NT2/D1 (cell line): ENCODE results near the gene BIRC2.

ENCODE experiments used
- DNase-seq: peaks from one replicate; pipeline ENCODE4 v3.0.0-alpha.2; 2011; ENCODE audit warnings: low read depth, low spot score
- H3K27me3 ChIP-seq: 2 replicates; pipeline ENCODE4 v1.6.0; 2011; ENCODE audit warnings: mild to moderate bottlenecking; ENCODE audit not compliant: insufficient read length, insufficient read depth
- H3K36me3 ChIP-seq: 2 replicates; pipeline ENCODE4 v1.6.1; 2011; ENCODE audit warnings: mild to moderate bottlenecking, low read length, mixed read lengths; ENCODE audit not compliant: insufficient read depth, insufficient read length
- H3K4me1 ChIP-seq: 2 replicates; pipeline ENCODE4 v1.5.1; 2011; ENCODE audit not compliant: insufficient read depth, insufficient read length
- H3K4me3 ChIP-seq: 2 replicates; pipeline ENCODE4 v1.5.1; 2011; ENCODE audit warnings: low read depth; ENCODE audit not compliant: insufficient read length
- H3K9ac ChIP-seq: 2 replicates; pipeline ENCODE4 v1.6.0; 2011; ENCODE audit warnings: low read depth; ENCODE audit not compliant: insufficient read length
- H3K9me3 ChIP-seq: 2 replicates; pipeline ENCODE4 v1.5.1; 2011; ENCODE audit warnings: mild to moderate bottlenecking, low read length; ENCODE audit not compliant: insufficient read depth
- SUZ12 ChIP-seq: IDR thresholded peaks from 2 replicates; pipeline ENCODE4 v1.6.1; 2011; ENCODE audit not compliant: insufficient read length, insufficient read depth; ENCODE audit errors: extremely low read depth
- YY1 ChIP-seq: IDR thresholded peaks from 2 replicates; pipeline ENCODE4 v1.6.1; 2011; ENCODE audit not compliant: insufficient read length, insufficient read depth
- ZNF274 ChIP-seq: IDR thresholded peaks from 2 replicates; pipeline ENCODE4 v1.6.1; 2011; ENCODE audit warnings: mild to moderate bottlenecking, low read depth, low read length

The BIRC2 gene

DNA sequence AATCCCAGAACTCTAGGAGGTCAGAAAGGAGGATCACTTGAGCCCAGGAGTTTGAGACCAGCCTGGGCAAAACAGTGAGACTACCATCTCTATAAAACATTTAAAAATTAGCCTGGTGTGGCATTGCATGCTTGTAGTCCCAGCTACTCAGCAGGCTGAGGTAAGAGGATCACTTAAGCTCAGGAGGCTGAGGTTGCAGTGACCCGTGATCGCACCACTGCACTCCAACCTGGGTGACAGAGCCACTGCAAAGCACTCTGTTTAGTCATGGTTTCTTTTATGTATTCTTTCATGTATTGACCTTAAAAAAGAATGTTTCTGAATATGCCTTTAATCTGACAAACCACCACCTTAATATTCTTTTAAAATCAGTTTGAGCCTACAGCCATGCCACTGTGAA is 52.2 kb downstream of the BIRC2 start:
- H3K36me3 ChIP-seq, result peaks cover 42% of the 10 kb centered on the region
- no peak for TF ChIP-seq YY1
- TF ChIP-seq SUZ12, result no peak
- no peak for TF ChIP-seq ZNF274
- no peak overlapping the region for H3K9ac ChIP-seq
- H3K27me3 ChIP-seq, result no peaks in the 10 kb centered on the region
- DNase-seq, result no peak
- no peaks in the 10 kb centered on the region for H3K4me1 ChIP-seq
- H3K9me3 ChIP-seq, result no peaks in the 10 kb centered on the region
- H3K4me3 ChIP-seq, result no peak overlapping the region

DNA sequence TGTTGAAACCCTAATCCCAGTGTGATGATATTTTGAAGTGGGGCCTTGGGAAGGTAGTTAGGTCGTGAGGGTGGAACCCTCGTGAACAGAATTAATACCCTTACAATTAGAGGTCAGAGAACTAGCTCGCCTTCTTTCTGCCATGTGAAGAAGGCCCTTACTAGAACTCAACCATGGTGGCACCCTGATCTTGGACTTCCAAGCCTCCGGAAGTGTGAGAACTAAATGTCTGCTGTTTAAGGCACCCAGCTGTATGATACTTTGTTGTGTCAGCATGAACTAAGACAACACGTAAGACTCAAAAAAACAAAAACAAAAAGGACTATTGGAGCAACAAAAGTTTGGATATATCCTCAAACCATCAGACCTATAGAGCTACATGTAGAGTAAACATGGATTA is 53.6 kb downstream of the BIRC2 start:
- DNase-seq, result no peak
- Histone ChIP-seq H3K9me3 (no peaks in the 10 kb centered on the region), H3K9ac (no peak overlapping the region), H3K4me3 (no peak overlapping the region), H3K36me3 (peaks cover 40% of the 10 kb centered on the region), H3K4me1 (no peaks in the 10 kb centered on the region), H3K27me3 (no peaks in the 10 kb centered on the region)
- TF ChIP-seq SUZ12 (no peak), YY1 (no peak), ZNF274 (no peak)

DNA sequence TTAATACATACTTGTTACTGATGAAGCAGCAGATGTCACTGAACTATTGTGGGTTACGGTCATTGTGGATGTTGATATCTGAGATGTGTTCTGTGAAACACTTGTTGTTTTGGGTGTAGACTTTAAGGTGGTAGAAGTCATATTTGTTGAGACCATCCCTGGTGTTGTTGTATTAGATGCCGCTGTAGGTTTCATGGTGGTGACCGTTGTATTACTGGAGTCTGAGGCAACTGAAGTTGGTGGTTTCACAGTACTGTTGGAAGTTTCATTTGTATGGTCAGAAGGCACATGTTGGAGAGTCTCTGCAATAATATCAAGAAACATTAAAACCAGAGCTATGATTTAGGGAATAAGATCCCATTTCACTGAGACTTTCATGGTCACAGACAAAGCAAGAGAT is 54.9 kb downstream of the BIRC2 start:
- Histone ChIP-seq H3K4me3 (no peak overlapping the region), H3K36me3 (peaks cover 43% of the 10 kb centered on the region)

DNA sequence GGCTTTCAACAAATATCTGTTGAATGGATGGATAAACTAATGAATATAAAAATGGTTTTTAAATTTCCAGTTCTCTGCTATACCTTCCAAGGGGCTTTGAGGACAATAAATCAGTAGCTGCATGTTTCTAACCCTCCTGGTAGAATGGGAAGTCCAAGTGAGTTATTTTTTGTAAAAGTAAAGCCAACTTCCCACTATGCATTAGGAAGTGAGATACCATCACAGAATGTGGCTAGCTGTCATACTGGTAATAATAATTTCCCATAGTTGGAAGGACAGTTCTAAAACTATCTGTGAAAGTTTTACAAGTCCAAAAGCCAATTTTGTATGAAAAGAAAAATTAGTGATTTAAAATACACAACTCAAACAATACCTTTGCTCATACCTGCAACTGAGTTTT is 55.5 kb downstream of the BIRC2 start:
- Histone ChIP-seq H3K9ac (no peak overlapping the region), H3K4me3 (no peak overlapping the region), H3K4me1 (peaks cover 2% of the 10 kb centered on the region), H3K27me3 (no peaks in the 10 kb centered on the region), H3K36me3 (peaks cover 39% of the 10 kb centered on the region), H3K9me3 (no peaks in the 10 kb centered on the region)
- no peak for DNase-seq
- TF ChIP-seq ZNF274, result no peak
- no peak for TF ChIP-seq YY1
- no peak for TF ChIP-seq SUZ12

More for the DNA sequence above, 54.9 kb downstream of the BIRC2 start:
- H3K9ac ChIP-seq, result no peak overlapping the region
- no peaks in the 10 kb centered on the region for H3K27me3 ChIP-seq
- DNase-seq, result no peak
- no peaks in the 10 kb centered on the region for H3K9me3 ChIP-seq
- peaks cover 1% of the 10 kb centered on the region for H3K4me1 ChIP-seq
- TF ChIP-seq SUZ12 (no peak), YY1 (no peak), ZNF274 (no peak)

DNA sequence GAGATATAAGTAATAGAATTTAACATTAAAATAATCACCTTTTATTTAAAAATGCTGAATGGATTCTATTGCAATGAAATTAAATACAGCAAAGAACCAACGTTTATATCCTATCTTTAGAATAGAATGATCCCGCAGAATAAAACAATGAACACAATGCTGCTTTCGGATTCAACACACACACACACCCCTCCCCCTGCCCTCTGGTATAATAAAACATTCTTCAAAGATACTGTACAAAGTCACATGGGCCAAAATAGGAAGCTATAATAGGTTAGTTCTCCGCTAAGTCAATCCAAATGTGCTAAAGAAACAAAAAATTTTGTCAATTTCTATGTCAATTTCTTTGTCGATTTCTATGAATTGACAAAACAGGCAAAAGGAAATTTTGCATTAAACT is 58.5 kb downstream of the BIRC2 start:
- Histone ChIP-seq H3K9ac (no peak overlapping the region), H3K27me3 (no peaks in the 10 kb centered on the region), H3K4me3 (no peak overlapping the region), H3K36me3 (peaks cover 20% of the 10 kb centered on the region), H3K9me3 (no peaks in the 10 kb centered on the region), H3K4me1 (peaks cover 2% of the 10 kb centered on the region)
- TF ChIP-seq SUZ12, result no peak
- no peak for TF ChIP-seq YY1
- TF ChIP-seq ZNF274, result no peak
- no peak for DNase-seq

DNA sequence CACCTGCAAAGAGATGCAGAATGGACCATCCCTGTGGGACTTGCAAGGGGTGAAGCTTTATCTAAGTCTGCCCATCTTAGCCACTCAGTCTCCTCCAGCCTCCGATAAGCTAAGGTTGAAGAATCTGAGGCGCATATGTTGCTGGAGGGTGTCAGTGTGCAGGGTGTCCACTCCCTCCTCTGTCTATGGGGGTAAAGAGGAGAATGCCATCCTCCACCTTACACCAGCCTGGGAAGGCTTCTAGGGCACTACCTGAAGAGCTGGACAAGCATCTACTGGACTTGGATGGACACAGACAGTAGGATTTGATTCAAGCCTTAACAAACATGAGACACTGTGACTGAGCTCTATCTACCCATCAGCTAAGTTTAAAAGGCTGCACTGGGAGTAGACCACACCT is 59.1 kb downstream of the BIRC2 start:
- Histone ChIP-seq H3K9me3 (no peaks in the 10 kb centered on the region), H3K36me3 (peaks cover 14% of the 10 kb centered on the region), H3K4me3 (no peak overlapping the region), H3K4me1 (peaks cover 2% of the 10 kb centered on the region), H3K9ac (no peak overlapping the region), H3K27me3 (no peaks in the 10 kb centered on the region)
- DNase-seq, result no peak
- TF ChIP-seq SUZ12 (no peak), YY1 (no peak)

DNA sequence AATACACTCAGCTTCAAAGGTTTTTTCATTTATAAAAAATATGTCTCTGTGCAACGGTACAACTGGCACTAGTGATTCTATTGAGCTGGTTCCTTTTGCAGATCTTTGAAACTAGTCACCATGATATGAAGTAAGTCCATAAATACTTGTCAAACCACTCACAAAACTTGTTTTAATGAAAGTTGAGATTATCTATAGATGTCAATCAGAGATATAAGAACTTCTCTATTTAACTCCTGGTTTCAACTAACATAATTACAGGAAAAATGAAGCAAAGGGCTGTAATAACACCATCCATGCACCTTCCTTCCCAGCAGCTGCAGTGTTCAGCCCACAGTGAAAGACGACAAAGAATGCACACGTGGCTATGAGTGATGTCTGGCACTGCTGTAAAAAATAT is 60.9 kb downstream of the BIRC2 start:
- Histone ChIP-seq H3K4me1 (peaks cover 2% of the 10 kb centered on the region), H3K9me3 (no peaks in the 10 kb centered on the region), H3K9ac (no peak overlapping the region), H3K27me3 (no peaks in the 10 kb centered on the region), H3K4me3 (no peak overlapping the region), H3K36me3 (peaks cover 6% of the 10 kb centered on the region)
- no peak for DNase-seq
- no peak for TF ChIP-seq SUZ12
- TF ChIP-seq YY1, result no peak
- TF ChIP-seq ZNF274, result no peak

DNA sequence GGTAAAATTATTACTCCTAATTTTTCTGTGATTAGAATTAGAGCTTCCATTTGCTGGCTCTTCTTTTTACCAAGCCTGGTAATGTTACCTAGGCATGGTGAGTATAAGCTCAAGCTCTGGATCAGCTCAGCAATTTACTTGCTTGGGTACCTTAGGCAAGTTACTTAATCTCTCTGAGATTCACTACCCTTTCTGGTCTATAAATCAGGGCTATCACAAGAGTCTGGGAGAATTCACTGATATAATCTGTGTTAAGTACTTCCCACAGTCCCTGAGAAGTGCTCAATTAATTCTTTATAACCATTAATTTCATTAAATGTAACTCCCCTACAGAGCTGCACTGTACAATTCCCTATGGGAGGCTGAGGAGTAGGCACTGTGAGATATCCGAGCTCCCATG is 61.3 kb downstream of the BIRC2 start:
- Histone ChIP-seq H3K4me1 (peaks cover 2% of the 10 kb centered on the region), H3K9ac (no peak overlapping the region), H3K9me3 (no peaks in the 10 kb centered on the region), H3K4me3 (no peak overlapping the region), H3K36me3 (peaks cover 6% of the 10 kb centered on the region), H3K27me3 (no peaks in the 10 kb centered on the region)
- no peak for DNase-seq
- no peak for TF ChIP-seq ZNF274
- TF ChIP-seq YY1, result no peak
- no peak for TF ChIP-seq SUZ12
